WI38 (cell line): ENCODE results near the gene POLD4.

Source experiments
- H3K4me3 ChIP-seq: 2 replicates; pipeline ENCODE4 v1.5.1; 2011; ENCODE audit warnings: low read depth, mild to moderate bottlenecking, control low read depth, low read length
- TF ChIP-seq, protein P1 (sequence below): IDR thresholded peaks from 2 replicates; pipeline ENCODE4 v1.5.1; 2012; ENCODE audit warnings: low read depth, mild to moderate bottlenecking, control low read depth, low read length

POLD4 gene

DNA sequence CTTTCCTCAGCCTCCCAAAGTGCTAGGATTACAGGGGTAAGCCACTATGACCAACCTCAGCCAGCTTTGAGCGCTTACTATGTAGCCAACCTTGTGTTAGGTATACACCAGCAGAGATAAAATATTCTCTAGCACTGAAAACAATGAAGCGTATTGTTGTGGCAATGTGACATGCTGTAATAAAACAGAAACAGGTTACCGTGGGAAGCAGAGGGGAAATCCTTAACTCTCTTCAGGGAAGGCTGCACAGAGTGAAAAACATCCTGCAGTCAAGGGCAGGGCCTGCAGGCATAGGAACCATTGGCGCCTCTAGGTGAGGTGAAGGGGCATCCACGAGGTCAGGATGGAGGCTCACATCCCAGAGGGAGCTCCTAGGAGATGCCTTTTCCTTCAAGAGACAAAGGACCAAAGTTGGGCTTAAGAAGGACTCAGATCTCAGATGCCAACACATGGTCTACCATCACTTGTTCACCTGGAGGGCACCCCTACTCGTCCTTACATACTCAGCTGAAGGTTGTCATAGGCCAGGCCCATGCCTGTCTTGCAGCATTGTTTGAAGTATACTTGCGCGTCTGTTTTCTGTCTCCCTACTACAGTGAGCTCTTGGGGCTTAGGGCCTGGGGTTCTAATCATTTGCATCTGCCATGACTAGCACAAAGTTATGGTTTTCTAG, 8.0 kb downstream of the POLD4 start:
- TF ChIP-seq, protein P1, sequence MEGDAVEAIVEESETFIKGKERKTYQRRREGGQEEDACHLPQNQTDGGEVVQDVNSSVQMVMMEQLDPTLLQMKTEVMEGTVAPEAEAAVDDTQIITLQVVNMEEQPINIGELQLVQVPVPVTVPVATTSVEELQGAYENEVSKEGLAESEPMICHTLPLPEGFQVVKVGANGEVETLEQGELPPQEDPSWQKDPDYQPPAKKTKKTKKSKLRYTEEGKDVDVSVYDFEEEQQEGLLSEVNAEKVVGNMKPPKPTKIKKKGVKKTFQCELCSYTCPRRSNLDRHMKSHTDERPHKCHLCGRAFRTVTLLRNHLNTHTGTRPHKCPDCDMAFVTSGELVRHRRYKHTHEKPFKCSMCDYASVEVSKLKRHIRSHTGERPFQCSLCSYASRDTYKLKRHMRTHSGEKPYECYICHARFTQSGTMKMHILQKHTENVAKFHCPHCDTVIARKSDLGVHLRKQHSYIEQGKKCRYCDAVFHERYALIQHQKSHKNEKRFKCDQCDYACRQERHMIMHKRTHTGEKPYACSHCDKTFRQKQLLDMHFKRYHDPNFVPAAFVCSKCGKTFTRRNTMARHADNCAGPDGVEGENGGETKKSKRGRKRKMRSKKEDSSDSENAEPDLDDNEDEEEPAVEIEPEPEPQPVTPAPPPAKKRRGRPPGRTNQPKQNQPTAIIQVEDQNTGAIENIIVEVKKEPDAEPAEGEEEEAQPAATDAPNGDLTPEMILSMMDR = no peak
- H3K4me3 ChIP-seq = no peak overlapping the region

DNA sequence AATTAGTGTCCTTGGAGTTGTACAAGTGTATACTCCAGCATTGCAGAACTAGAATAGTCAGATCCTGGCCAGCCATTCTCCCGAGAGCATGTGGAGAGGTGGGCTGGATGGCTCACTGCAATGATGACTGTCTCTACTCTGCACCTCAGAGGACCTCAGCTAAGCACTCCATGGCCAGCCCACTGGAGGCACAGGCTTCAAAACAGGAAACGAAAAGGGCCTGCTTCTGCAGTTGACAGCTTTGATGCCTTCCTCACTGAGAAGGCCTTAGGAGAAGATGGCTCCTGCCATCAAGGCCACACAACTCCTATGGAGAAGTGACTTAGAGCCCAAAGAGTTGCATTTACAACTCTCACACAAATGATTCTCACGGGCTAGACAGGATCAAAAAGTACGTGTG, 9.1 kb downstream of the POLD4 start:
- no peak overlapping the region for H3K4me3 ChIP-seq
- TF ChIP-seq, protein P1 = no peak

DNA sequence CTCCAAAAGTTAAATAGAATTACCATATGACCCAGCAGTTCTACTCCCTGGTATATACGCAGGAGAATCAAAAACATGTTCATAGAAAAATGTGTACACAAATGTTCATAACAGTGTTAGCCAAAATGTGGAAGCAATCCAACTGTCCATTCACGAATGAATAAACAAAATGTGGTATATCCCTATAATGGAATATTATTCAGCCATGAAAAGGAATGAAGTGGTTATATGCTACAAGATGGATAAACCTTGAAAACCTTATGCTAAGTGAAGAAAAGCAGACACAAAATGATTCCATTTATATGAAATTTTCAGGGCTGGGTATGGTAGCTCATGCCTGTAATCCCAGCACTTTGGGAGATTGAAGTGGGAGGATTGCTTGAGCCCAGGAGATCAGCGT, 16.1 kb downstream of the POLD4 start:
- TF ChIP-seq, protein P1 = no peak
- H3K4me3 ChIP-seq = no peak overlapping the region

DNA sequence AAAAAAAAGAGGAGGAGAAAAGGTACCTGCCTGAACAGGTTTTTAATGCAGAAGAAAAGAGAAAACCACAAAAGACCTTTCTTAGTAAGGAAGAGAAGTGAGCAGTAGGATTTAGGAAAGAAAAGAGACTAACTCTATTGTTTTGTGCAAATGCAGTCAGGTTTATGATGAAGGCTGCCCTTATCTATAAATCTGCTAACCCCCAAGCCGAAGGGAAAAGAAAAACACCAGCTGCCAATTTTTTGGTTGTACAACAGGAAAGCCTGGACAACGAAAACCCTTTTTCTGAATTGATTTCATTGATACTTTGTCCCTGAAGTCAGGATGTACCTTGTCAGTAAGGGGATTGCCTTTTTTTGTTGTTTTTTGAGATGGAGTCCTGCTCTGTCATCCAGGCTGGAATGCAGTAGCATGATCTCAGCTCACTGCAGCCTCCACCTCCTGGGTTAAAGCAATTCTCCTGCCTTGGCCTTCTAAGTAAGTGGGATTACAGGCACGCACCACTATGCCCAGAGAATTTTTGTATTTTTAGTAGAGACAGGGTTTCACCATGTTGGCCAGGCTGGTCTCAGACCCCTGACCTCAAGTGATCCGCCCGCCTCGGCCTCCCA, 21.2 kb downstream of the POLD4 start:
- no peak overlapping the region for H3K4me3 ChIP-seq
- TF ChIP-seq, protein P1 = no peak

DNA sequence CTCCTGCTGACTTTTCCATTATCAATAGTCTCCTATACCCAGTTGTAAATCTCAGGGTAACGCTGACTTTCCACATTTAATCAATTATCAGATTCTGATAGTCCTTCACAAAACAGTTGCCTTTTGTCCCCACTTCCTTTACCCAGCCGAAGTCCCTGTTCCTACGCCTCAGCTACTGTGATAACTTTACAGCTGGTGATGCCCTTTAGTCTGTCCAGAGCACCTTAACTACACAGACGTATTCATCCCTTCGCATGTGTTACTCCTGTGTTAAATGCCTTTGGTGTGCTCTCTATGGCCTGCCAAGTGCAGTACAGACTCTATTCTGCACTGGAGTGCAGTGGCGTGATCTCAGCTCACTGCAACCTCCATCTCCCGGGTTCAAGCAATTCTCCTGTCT, 29.8 kb downstream of the POLD4 start:
- TF ChIP-seq, protein P1 = no peak
- no peak overlapping the region for H3K4me3 ChIP-seq

DNA sequence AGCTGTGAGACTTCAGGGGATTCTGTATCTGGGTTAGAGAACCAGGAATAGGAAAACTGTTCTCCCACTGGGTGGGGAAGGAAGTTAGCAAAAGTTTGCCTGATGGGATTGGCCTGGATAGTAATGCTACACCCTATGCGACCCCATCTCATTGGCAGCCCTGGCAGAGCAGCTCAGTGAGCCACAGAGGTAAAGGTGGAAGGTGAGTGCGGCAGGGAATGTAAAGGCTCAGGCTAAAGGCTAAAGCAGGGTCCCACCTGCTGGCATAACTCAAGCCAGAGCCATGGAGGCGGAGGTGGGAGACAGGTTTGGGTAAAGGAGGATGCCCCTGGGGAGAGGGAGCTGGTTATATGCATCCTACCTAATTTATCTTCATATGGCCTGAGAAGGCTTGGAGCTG, 31.3 kb downstream of the POLD4 start:
- TF ChIP-seq, protein P1 = no peak
- no peak overlapping the region for H3K4me3 ChIP-seq

DNA sequence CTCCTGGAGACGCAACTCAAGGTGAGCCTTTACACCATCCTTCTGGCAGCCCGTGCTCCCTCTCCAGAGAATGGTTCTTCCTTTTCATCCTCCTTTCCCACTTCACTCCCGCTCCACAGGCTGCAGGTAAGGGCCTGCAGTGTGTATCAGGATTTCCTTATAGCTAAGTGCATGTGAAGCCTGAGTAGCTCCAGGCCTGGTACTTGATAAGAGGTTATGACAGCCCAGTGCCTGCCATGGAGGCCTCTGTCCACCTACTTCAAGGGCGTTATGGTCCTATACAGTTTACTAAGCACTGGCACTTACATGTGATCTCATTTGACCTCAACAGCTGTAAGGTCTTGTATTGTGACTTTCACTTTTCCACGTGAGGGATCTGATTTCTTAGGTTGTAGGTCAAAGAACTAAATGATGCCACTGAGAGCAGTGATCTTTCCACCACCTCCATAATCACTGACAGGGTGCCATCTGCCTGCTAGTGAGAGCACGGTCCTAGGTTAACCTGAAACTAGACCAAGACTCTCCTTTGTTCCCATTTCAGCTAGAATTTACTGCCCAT, 32.0 kb downstream of the POLD4 start:
- H3K4me3 ChIP-seq = no peak overlapping the region
- TF ChIP-seq, protein P1 = no peak
